SK-N-SH treated with all-trans-retinoic acid at 6 μM for 48 hours (cell line): ENCODE measurements around the gene C1orf56.

Experiments
- GLIS3 ChIP-seq: fragments of 250-450 bp; sonication (Bioruptor Pico); IDR thresholded peaks from 2 replicates; pipeline ENCODE4 v1.5.0; 2020; ENCODE audit warnings: mild to moderate bottlenecking, moderate library complexity
- PPARA ChIP-seq: fragments of 250-450 bp; sonication (Bioruptor Pico); IDR thresholded peaks from 2 replicates; pipeline ENCODE4 v1.5.0; 2020; ENCODE audit warnings: mild to moderate bottlenecking, borderline replicate concordance
- RARB ChIP-seq: fragments of 250-450 bp; sonication (Bioruptor Pico); IDR thresholded peaks from 2 replicates; pipeline ENCODE4 v1.8.0; 2021; ENCODE audit warnings: mild to moderate bottlenecking, moderate library complexity

DNA sequence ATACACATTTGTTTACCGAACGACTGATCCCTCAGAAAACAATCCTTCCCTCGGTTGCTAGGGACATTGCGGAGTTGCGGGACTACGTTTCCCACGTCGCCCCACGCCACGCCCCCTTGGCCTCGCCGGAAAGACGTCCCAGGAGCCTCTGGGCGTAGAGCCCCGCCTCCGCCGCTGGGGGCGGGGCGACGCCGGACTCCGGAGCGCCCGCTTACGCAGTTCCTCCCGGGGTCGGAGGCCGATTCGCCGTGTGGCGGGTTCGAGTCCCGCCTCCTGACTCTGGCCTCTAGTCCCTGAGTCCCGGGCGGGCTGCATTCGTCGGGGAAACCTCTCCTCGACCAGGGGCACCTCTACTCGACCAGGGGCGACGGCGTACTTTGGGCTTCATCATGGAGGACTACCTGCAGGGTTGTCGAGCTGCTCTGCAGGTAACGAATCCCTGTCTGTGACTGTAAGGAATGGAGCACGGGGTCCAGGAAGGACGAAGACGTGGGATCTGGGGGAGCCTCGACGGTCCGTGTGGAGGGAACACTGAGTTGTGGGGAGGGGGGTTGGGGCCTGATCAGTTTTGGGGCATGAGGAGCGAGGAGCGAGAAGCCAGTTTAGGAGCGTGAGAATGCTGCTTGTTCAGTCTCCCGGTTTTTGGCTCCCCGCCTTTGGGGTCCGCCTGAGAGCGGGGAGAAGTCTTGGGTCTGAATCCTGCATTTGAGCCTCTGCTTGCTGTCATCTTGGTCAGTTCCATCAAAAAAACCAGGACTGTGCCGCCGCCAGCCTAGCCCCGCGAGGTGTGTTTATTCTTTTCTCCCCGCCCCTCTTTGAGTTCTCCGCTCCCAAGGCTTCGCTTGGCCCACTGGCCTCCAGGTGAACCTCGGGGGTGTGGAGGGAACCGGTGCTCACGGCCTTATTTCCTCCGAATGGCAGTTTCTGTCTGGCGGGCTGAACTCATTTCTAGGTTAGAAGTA, 39.0 kb upstream of the C1orf56 start, which contains the start of gene PRUNE1:
- TF ChIP-seq RARB, result no peak
- TF ChIP-seq PPARA (CRISPR knock-in tag), result no peak
- no peak for TF ChIP-seq GLIS3 (CRISPR knock-in tag)
